Neural progenitor cell (in vitro differentiated cells): ENCODE results near the gene RSPH1. TPM values are rescaled to one million over a fixed set of nuclear protein-coding genes. Genes with fewer than 3 reads are reported as not detected.

ENCODE experiments used
- DNase-seq: peaks from one replicate; pipeline ENCODE4 v3.0.0-alpha.2; 2016; ENCODE audit warnings: low spot score
- H2AFZ ChIP-seq: fragments of 200-600 bp; sonication (generic); replicated peaks from 2 replicates; pipeline ENCODE4 v1.6.1; 2016; ENCODE audit warnings: antibody characterized with exemption
- H3F3A ChIP-seq: fragments of 200-600 bp; sonication (generic); 2 replicates; pipeline ENCODE4 v1.6.1; 2016; ENCODE audit warnings: antibody characterized with exemption, low read depth
- H3K27ac ChIP-seq: fragments of 200-600 bp; sonication (generic); 2 replicates; pipeline ENCODE4 v1.5.1; 2016; ENCODE audit warnings: mild to moderate bottlenecking
- H3K27me3 ChIP-seq: fragments of 200-600 bp; sonication (generic); 2 replicates; pipeline ENCODE4 v1.6.1; 2016; ENCODE audit warnings: mild to moderate bottlenecking, moderate library complexity
- H3K36me3 ChIP-seq: fragments of 200-600 bp; sonication (generic); 2 replicates; pipeline ENCODE4 v1.5.1; 2016
- H3K4me1 ChIP-seq: fragments of 200-600 bp; sonication (generic); 2 replicates; pipeline ENCODE4 v1.6.1; 2016; ENCODE audit warnings: mixed run types
- H3K4me2 ChIP-seq: fragments of 200-600 bp; sonication (generic); 2 replicates; pipeline ENCODE4 v1.6.1; 2016
- H3K4me3 ChIP-seq: fragments of 200-600 bp; sonication (generic); 2 replicates; pipeline ENCODE4 v1.5.1; 2016
- H3K79me2 ChIP-seq: fragments of 200-600 bp; sonication (generic); 2 replicates; pipeline ENCODE4 v1.6.1; 2016; ENCODE audit warnings: low read depth
- H3K9ac ChIP-seq: fragments of 200-600 bp; sonication (generic); 2 replicates; pipeline ENCODE4 v1.6.1; 2016
- H3K9me3 ChIP-seq: fragments of 200-600 bp; sonication (generic); 2 replicates; pipeline ENCODE4 v1.5.1; 2016; ENCODE audit warnings: low read depth
- H4K20me1 ChIP-seq: fragments of 200-600 bp; sonication (generic); 2 replicates; pipeline ENCODE4 v1.6.1; 2016; ENCODE audit warnings: low read depth
- H3K27ac Mint-ChIP-seq: 3 replicates; pipeline ENCODE4 v1.8.0; 2021; ENCODE audit warnings: mixed read lengths
- H3K27me3 Mint-ChIP-seq: 2 replicates; pipeline ENCODE4 v1.8.0; 2022; ENCODE audit warnings: low read depth, mild to moderate bottlenecking, inconsistent platforms, moderate library complexity, mixed read lengths; ENCODE audit not compliant: insufficient read depth
- H3K36me3 Mint-ChIP-seq: 3 replicates; pipeline ENCODE4 v1.8.0; 2021; ENCODE audit warnings: mixed read lengths
- H3K4me1 Mint-ChIP-seq: 3 replicates; pipeline ENCODE4 v1.8.0; 2021; ENCODE audit warnings: mixed read lengths
- H3K4me3 Mint-ChIP-seq: 3 replicates; pipeline ENCODE4 v1.8.0; 2021; ENCODE audit warnings: mild to moderate bottlenecking, moderate library complexity, mixed read lengths
- H3K9me3 Mint-ChIP-seq: 3 replicates; pipeline ENCODE4 v1.8.0; 2020; ENCODE audit warnings: mixed read lengths
- EZH2 ChIP-seq: fragments of 200-600 bp; sonication (generic); IDR thresholded peaks from 2 replicates; pipeline ENCODE4 v1.6.1; 2017; ENCODE audit warnings: antibody characterized with exemption, mild to moderate bottlenecking, moderate library complexity
- EZH2phosphoT487 ChIP-seq: fragments of 200-600 bp; sonication (generic); IDR thresholded peaks from 2 replicates; pipeline ENCODE4 v1.6.1; 2017; ENCODE audit warnings: antibody characterized with exemption
- total RNA-seq: library from RNA; depleted of rRNA; stranded (reverse); fragments of >200 nt; gene quantifications from 2 replicates; pipeline ENCODE4 v1.2.3, GENCODE V29; 2015; ENCODE audit warnings: low replicate concordance
- TF ChIP-seq, protein P1 (sequence below): fragments of 200-600 bp; sonication (generic); IDR thresholded peaks from 2 replicates; pipeline ENCODE4 v1.5.1; 2017; ENCODE audit warnings: antibody characterized with exemption, mild to moderate bottlenecking

RSPH1 gene
- total RNA-seq, 1 donor from 2014 or later: 0.04 TPM

DNA sequence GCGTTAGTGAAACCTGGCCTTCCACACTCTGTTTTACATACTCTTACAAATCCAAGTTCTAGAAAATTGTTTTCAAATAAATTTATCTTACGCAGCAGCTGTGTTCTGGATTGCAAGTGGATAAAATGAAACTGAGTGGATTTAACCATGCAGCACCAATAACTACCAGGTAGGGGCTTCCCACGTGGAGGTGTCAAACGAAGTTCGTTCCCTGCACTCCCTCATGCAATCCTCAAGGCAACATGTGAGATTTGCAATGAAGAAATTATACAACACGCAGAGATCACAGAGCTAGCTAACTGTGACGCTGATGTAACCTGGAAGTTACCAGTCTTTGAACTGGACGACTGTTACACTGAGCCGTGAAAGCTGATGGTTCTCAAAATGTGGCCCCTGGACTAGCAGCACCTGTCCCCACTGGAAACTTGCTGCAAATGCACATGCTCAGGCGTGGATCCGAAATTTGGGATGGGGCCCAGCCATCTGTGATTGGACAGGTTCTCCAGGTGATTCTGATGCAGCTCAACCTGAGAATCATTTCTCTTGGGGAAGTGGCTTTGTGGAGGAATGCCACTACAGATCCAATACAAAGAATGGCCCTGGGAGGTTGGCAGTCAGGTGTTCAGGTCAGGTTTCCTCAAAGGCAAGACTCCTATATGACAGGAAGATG lies 36.3 kb downstream of the RSPH1 start:
- H3K9me3 Mint-ChIP-seq: peaks cover 6% of the 10 kb centered on the region
- Histone ChIP-seq H2AFZ (no peak overlapping the region), H3K36me3 (no peaks in the 10 kb centered on the region), H4K20me1 (no peaks in the 10 kb centered on the region), H3K79me2 (no peaks in the 10 kb centered on the region), H3F3A (peaks cover 6% of the 10 kb centered on the region), H3K27ac (no peak overlapping the region), H3K9ac (no peak overlapping the region), H3K4me1 (peaks cover 9% of the 10 kb centered on the region), H3K4me3 (no peak overlapping the region), H3K9me3 (no peaks in the 10 kb centered on the region), H3K27me3 (no peaks in the 10 kb centered on the region), H3K4me2 (no peak overlapping the region)
- H3K4me3 Mint-ChIP-seq: no peak overlapping the region
- no peak for DNase-seq
- peaks cover 22% of the 10 kb centered on the region for H3K4me1 Mint-ChIP-seq
- TF ChIP-seq EZH2phosphoT487 (no peak), EZH2 (no peak)
- TF ChIP-seq, protein P1, sequence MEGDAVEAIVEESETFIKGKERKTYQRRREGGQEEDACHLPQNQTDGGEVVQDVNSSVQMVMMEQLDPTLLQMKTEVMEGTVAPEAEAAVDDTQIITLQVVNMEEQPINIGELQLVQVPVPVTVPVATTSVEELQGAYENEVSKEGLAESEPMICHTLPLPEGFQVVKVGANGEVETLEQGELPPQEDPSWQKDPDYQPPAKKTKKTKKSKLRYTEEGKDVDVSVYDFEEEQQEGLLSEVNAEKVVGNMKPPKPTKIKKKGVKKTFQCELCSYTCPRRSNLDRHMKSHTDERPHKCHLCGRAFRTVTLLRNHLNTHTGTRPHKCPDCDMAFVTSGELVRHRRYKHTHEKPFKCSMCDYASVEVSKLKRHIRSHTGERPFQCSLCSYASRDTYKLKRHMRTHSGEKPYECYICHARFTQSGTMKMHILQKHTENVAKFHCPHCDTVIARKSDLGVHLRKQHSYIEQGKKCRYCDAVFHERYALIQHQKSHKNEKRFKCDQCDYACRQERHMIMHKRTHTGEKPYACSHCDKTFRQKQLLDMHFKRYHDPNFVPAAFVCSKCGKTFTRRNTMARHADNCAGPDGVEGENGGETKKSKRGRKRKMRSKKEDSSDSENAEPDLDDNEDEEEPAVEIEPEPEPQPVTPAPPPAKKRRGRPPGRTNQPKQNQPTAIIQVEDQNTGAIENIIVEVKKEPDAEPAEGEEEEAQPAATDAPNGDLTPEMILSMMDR: no peak
- H3K27ac Mint-ChIP-seq: no peak overlapping the region
- peaks cover 7% of the 10 kb centered on the region for H3K27me3 Mint-ChIP-seq
- H3K36me3 Mint-ChIP-seq: no peaks in the 10 kb centered on the region

DNA sequence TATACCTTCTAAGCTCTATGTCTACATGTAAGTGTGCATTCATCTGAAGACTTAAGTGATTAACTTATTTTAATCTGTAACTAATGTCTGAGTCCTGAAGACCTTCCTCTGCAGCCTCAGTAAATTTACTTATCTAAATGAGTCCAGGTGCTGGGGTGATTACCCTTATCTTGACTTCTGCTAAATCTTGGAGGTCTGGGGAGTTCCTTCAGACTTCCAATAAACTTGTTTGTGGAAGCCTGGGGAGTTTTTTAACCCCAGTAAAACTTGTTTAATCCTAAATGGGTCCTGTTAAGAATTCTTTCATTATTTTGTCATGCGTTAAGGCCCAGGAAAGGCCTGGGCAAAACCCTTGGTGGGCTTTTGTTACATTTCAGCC lies 37.0 kb downstream of the RSPH1 start:
- TF ChIP-seq EZH2phosphoT487 (no peak), EZH2 (no peak)
- TF ChIP-seq, protein P1: no peak
- Histone ChIP-seq H4K20me1 (no peaks in the 10 kb centered on the region), H3K27me3 (no peaks in the 10 kb centered on the region), H3K4me2 (no peak overlapping the region), H3K36me3 (no peaks in the 10 kb centered on the region), H3K4me1 (peaks cover 9% of the 10 kb centered on the region), H3K9ac (no peak overlapping the region), H3F3A (peaks cover 6% of the 10 kb centered on the region), H3K9me3 (no peaks in the 10 kb centered on the region), H3K79me2 (no peaks in the 10 kb centered on the region), H2AFZ (no peak overlapping the region), H3K27ac (no peak overlapping the region), H3K4me3 (no peak overlapping the region)
- Mint-ChIP-seq H3K36me3 (no peaks in the 10 kb centered on the region), H3K4me3 (no peak overlapping the region), H3K27me3 (peaks cover 7% of the 10 kb centered on the region), H3K4me1 (peaks cover 28% of the 10 kb centered on the region), H3K27ac (no peak overlapping the region), H3K9me3 (peaks cover 6% of the 10 kb centered on the region)
- DNase-seq: no peak

DNA sequence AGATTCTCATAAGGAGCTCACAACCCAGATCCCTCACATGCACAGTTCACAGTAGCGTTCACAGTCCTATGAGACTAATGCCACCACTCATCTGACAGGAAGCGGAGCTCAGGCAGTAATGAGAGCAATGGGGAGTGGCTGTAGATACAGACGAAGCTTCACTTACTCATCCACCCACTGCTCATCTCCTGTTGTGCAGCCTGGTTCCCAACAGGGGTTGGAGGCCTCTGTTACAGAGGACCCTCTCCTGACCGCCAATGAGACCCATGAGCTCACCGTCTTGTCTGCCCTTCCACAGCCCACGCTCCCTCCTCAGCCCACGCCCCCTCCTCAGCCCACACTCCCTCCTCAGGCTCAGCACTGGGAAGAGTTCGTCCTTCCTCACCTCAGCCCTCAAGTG lies 39.6 kb downstream of the RSPH1 start:
- Histone ChIP-seq H3K36me3 (no peaks in the 10 kb centered on the region), H3K9me3 (no peaks in the 10 kb centered on the region), H3K4me1 (peaks cover 9% of the 10 kb centered on the region), H3K79me2 (no peaks in the 10 kb centered on the region), H3K4me3 (no peak overlapping the region), H3K4me2 (no peak overlapping the region), H4K20me1 (no peaks in the 10 kb centered on the region), H3K27ac (no peak overlapping the region), H3F3A (peaks cover 6% of the 10 kb centered on the region), H3K27me3 (no peaks in the 10 kb centered on the region), H2AFZ (no peak overlapping the region), H3K9ac (no peak overlapping the region)
- DNase-seq: no peak
- TF ChIP-seq EZH2phosphoT487: no peak
- TF ChIP-seq, protein P1: no peak
- TF ChIP-seq EZH2: no peak
- Mint-ChIP-seq H3K27ac (no peak overlapping the region), H3K9me3 (peaks cover 6% of the 10 kb centered on the region), H3K4me1 (peaks cover 41% of the 10 kb centered on the region), H3K4me3 (no peak overlapping the region), H3K36me3 (no peaks in the 10 kb centered on the region), H3K27me3 (peaks cover 7% of the 10 kb centered on the region)
